ENCODE data around the gene PIP4K2A.
"Not testable (repeated sequence)": the region's sequence is repeated elsewhere in the genome, so short reads cannot be mapped to it uniquely, and the experiment has no call there.

The PIP4K2A gene

DNA sequence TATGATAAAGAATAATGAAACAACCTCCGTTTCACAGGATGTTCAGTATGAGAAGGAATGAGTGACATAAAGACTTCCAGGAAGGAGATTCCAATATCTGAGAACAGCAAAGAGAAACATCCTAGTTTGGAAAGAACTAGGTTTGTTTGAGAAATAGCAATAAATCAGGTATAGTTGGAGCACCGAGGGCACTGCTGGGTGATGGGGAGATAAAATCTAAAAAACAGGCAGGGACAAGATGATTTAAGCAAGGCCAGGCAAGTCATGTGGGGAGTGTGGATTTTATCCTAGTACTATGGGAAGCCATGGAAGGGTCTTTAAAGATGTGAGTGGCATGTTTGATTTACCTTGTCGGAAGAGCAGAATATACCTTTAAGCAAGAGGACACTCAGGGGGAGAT is 199.4 kb downstream of the PIP4K2A start:
- Histone ChIP-seq H2AFZ (ENCODE audit: low read depth, low read length) (no peak overlapping the region), H3K27me3 (ENCODE audit: insufficient read depth, low read length) (no peaks in the 10 kb centered on the region), H3K4me3 (ENCODE audit: low read length) (no peak overlapping the region), H3K9me3 (ENCODE audit: low read length) (no peaks in the 10 kb centered on the region), H3K36me3 (ENCODE audit: insufficient read depth, low read length) (no peaks in the 10 kb centered on the region), H3K4me1 (ENCODE audit: insufficient read depth, low read length) (peaks cover 7% of the 10 kb centered on the region)

DNA sequence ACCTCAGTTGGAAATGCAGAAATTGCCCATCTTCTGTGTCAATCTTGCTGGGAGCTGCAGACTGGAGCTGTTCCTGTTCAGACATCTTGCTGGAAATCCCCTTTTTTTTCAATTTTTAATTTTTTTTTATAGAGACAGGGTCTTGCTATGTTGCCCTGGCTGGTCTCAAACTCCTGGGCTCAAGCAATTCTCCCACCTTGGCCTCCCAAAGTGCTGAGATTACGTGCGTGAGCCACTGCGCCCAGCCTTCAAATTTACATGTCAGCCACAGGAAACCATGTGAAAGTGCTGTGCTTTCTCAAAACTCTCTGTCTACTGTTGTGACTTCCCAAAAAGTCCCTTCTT is 200.0 kb downstream of the PIP4K2A start:
- H2AFZ ChIP-seq (ENCODE audit: low read depth, low read length); H3K36me3 ChIP-seq (ENCODE audit: insufficient read depth, low read length); H3K27me3 ChIP-seq (ENCODE audit: insufficient read depth, low read length); H3K9me3 ChIP-seq (ENCODE audit: low read length); H3K4me1 ChIP-seq (ENCODE audit: insufficient read depth, low read length): not testable (repeated sequence)
- H3K4me3 ChIP-seq (ENCODE audit: low read length), result peak overlapping the region; percentile 40

DNA sequence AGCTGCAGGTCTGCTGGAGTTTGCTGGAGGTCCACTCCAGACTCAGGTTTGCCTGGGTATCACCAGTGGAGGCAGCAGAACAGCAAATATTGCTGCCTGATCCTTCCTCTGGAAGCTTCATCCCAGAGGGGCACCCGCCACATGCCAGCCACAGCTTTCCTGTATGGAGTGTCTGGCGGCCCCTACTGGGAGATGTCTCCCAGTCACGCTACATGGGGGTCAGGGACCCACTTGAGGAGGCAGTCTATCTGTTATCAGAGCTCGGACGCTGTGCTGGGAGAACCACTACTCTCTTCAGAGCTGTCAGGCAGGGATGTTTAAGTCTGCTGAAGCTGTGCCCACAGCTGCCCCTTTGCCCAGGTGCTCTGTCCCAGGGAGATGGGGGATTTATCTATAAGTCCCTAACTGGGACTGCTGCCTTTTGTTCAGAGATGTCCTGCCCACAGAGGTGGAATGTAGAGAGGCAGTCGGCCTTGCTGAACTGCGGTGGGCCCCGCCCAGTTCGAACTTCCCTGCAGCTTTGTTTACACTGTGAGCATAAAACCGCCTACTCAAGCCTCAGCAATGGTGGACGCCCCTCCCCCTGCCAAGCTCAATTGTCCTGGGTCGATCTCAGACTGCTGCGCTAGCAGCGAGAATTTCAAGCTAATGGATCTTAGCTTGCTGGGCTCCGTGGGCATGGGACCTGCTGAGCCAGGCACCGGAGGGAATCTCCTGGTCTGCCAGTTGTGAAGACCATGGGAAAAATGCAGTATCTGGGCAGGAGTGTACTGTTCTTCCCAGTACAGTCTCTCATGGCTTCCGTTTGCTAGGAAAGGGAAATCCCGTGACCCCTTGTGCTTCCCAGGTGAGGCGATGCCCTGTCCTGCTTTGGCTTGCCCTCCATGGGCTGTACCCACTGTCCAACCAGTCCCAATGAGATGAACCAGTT is 200.6 kb downstream of the PIP4K2A start:
- not testable (repeated sequence) for H3K27me3 ChIP-seq (ENCODE audit: insufficient read depth, low read length); H3K9me3 ChIP-seq (ENCODE audit: low read length); H3K36me3 ChIP-seq (ENCODE audit: insufficient read depth, low read length); H3K4me1 ChIP-seq (ENCODE audit: insufficient read depth, low read length)
- Histone ChIP-seq H3K4me3 (ENCODE audit: low read length) (peak overlapping the region; percentile 40), H2AFZ (ENCODE audit: low read depth, low read length) (peak overlapping the region; percentile 13)

DNA sequence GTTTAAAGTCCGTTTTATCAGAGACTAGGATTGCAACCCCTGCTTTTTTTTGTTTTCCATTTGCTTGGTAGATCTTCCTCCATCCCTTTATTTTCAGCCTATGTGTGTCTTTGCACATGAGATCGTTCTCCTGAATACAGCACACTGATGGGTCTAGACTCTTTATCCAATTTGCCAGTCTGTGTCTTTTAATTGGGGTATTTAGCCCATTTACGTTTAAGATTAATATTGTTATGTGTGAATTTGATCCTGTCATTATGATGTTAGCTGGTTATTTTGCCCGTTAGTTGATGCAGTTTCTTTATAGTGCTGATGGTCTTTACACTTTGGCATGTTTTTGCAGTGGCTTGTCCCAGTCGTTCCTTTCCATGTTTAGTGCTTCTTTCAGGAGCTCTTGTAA is 202.4 kb downstream of the PIP4K2A start:
- not testable (repeated sequence) for H3K4me1 ChIP-seq (ENCODE audit: insufficient read depth, low read length); H3K27me3 ChIP-seq (ENCODE audit: insufficient read depth, low read length); H2AFZ ChIP-seq (ENCODE audit: low read depth, low read length); H3K9me3 ChIP-seq (ENCODE audit: low read length); H3K36me3 ChIP-seq (ENCODE audit: insufficient read depth, low read length); H3K4me3 ChIP-seq (ENCODE audit: low read length)

DNA sequence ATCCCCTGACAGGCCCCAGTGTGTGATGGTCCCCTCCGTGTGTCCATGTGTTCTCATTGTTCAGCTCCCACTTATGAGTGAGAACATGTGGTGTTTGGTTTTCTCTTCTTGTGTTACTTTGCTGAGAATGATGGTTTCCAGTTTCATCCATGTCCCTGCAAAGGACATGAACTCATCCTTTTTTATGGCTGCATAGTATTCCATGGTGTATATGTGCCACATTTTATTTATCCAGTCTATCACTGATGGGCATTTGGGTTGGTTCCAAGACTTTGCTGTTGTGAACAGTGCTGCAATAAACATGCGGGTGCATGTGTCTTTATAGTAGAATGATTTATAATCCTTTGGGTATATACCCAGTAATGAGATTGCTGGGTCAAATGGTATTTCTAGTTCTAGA is 206.2 kb downstream of the PIP4K2A start:
- H3K9me3 ChIP-seq (ENCODE audit: low read length); H3K27me3 ChIP-seq (ENCODE audit: insufficient read depth, low read length); H2AFZ ChIP-seq (ENCODE audit: low read depth, low read length); H3K4me3 ChIP-seq (ENCODE audit: low read length); H3K4me1 ChIP-seq (ENCODE audit: insufficient read depth, low read length); H3K36me3 ChIP-seq (ENCODE audit: insufficient read depth, low read length): not testable (repeated sequence)

DNA sequence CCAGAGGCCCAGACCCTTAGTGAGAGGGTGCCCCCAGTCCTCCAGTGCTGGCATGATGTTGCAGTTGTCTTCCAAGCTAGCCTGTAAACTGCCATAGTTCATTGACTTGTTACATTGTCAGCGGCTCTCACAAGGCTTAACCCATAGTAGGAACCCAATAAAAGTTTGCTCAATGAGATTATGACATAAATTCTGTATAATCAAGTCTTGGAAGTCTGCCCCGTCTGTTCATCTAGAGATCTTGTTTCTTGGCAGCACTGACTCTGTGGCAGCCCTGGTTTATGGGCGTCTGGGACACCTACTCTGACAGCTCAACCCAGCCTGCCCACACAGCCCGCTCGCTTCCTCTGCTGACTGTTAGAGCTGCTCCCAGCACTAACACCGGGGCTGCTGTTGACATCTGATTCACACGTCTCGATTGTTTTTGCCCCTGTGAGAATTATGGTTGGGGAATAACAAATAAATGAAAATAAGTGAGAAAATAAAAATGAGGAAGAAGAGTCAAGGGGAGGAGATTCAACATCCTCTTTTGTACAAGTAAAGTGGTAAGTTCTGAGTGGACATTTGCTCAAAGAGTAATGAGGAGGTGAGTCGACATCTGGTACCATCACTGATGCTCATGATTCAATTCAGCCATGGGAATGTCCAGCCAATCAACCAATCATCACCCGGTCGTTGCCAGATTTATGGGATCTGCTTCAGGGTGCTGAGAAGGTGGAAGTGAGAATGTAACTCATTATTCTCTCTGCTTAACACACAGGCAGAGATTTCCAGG is 208.3 kb downstream of the PIP4K2A start:
- H3K4me1 ChIP-seq (ENCODE audit: insufficient read depth, low read length), result peaks cover 9% of the 10 kb centered on the region
- no peaks in the 10 kb centered on the region for H3K36me3 ChIP-seq (ENCODE audit: insufficient read depth, low read length)
- H3K27me3 ChIP-seq (ENCODE audit: insufficient read depth, low read length), result no peaks in the 10 kb centered on the region
- H3K4me3 ChIP-seq (ENCODE audit: low read length), result no peak overlapping the region
- H2AFZ ChIP-seq (ENCODE audit: low read depth, low read length), result no peak overlapping the region
- H3K9me3 ChIP-seq (ENCODE audit: low read length), result no peaks in the 10 kb centered on the region

DNA sequence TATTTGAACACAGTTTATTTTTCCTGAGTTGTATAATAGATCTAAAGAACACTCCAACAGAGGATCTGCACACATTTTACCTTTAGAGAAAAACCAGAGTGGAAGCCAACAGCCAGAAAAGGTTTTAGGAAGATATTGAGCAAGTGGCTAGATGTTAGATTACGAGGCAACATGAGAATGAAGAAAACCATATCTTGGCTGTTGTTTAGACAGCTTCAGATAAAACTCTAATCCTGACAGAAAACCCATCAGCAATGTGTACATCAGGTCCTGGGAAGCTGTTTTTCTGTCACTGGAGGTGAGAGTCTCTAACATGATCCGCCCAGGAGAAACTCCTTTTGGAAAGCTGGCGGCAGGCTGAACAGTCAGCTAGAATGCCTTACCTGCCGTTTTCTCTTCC is 209.6 kb downstream of the PIP4K2A start:
- H3K9me3 ChIP-seq (ENCODE audit: low read length), result no peaks in the 10 kb centered on the region
- H3K4me3 ChIP-seq (ENCODE audit: low read length), result no peak overlapping the region
- H3K4me1 ChIP-seq (ENCODE audit: insufficient read depth, low read length), result peaks cover 15% of the 10 kb centered on the region
- no peak overlapping the region for H2AFZ ChIP-seq (ENCODE audit: low read depth, low read length)
- H3K27me3 ChIP-seq (ENCODE audit: insufficient read depth, low read length), result no peaks in the 10 kb centered on the region
- H3K36me3 ChIP-seq (ENCODE audit: insufficient read depth, low read length), result no peaks in the 10 kb centered on the region

DNA sequence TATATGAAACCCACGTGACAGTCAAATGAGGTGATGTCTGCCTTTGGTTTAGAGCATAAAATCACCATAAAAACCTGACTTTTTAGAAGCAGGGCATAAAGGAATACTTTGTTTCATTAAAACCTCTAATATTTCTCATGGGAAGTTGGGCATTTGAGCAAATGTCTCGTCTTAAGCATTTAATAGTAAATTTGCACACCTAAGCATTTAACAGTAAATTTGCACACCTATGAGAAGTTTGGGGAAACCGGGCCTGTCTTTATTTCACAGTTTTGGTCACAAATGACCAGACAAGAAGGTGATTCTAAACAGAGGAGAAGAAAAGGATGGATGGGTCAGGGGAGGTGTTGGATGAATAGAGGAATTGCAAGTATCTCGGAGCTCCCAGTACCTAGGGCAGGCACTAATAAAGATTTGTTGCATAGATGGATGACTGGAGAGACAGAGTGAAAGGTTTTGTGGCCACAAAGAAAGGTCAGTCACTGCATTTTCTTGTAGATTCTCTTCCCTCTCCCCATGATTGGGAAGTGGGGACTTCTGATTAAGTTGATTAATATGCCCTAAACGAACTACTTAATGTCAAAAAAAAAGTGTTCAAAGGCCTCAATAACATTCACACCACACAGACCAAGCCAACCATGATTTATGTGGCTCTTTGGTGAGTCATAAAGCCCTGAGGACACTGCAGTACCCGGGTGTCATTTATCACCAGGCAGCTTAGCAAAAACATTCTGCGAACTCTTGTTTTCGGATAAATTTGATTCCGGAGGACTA is 210.9 kb downstream of the PIP4K2A start:
- Histone ChIP-seq H3K4me1 (ENCODE audit: insufficient read depth, low read length) (peaks cover 15% of the 10 kb centered on the region), H3K36me3 (ENCODE audit: insufficient read depth, low read length) (no peaks in the 10 kb centered on the region), H3K9me3 (ENCODE audit: low read length) (no peaks in the 10 kb centered on the region), H2AFZ (ENCODE audit: low read depth, low read length) (no peak overlapping the region), H3K4me3 (ENCODE audit: low read length) (no peak overlapping the region), H3K27me3 (ENCODE audit: insufficient read depth, low read length) (no peaks in the 10 kb centered on the region)

DNA sequence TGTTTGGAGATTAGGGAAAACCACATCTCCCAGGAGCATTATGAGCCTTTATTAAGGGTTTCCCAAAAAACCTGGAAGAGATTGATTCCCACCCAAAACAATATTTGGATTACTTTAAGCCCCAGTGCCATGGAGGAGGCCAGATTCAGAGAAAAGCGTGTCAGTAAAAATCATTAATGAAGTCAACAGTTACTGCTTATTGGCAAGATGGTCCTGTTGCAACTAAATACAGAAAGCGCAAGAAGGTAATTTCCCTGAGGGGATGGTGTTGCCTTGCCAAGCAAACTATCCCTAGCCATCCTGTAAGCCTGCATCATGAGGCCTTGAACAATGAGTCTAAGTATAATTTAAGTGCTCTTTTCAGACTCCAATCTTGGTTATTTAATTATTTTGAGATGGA is 212.5 kb downstream of the PIP4K2A start:
- H3K4me3 ChIP-seq (ENCODE audit: low read length), result no peak overlapping the region
- no peak overlapping the region for H2AFZ ChIP-seq (ENCODE audit: low read depth, low read length)
- H3K36me3 ChIP-seq (ENCODE audit: insufficient read depth, low read length), result no peaks in the 10 kb centered on the region
- peaks cover 15% of the 10 kb centered on the region for H3K4me1 ChIP-seq (ENCODE audit: insufficient read depth, low read length)
- H3K27me3 ChIP-seq (ENCODE audit: insufficient read depth, low read length), result no peaks in the 10 kb centered on the region
- no peaks in the 10 kb centered on the region for H3K9me3 ChIP-seq (ENCODE audit: low read length)

DNA sequence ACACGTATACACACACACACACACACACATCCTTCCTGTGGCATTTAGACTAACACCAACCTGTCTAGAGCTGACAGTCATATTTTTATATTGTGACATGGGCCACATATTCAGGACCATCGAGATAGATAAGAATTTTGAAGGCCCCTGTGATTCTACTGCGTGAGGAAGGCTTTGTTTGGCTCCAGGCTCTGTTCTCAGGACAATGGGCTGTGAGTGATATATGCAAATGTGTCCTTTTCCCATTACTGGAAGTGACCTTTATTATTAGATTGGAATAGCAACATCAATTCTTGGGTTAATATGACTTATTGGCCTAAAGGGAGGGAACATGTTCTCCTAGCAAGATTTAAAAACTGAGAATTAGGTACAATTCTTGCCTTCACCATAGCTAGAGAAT is 213.0 kb downstream of the PIP4K2A start:
- Histone ChIP-seq H2AFZ (ENCODE audit: low read depth, low read length) (no peak overlapping the region), H3K9me3 (ENCODE audit: low read length) (no peaks in the 10 kb centered on the region)

DNA sequence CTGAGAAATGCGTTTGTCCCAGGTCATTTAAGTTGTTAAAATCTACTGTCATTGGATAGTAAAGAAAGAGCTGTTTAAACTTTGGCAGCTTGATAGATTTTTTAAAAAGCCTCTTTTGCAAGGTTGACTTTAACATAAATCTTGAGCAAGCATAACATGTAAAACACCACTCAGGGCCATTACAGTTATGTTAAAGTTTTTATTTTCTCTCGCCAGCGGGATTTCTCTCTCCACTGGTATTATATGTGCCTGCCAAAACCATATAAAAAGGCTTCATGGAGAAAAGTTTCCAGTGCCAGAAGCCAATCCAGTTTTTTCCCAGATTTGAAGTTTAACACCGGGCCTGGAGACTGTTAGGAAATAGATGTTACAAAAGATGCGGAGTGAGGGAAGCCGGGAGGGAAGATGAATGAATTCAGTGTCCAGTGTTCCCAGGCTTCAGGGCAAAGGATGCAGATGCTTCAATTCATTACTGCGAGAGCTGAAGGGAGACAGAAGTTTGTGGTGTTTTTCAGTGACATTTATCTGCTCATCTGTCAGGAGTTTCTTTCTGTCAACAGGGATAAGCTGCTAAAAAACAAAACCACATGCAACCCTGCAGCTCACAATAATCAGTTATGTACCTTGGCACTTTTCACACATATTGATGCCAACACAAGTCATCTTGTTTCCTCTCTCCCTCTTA is 213.6 kb downstream of the PIP4K2A start:
- Histone ChIP-seq H3K4me1 (ENCODE audit: insufficient read depth, low read length) (peaks cover 15% of the 10 kb centered on the region), H3K36me3 (ENCODE audit: insufficient read depth, low read length) (no peaks in the 10 kb centered on the region), H3K27me3 (ENCODE audit: insufficient read depth, low read length) (peaks cover 3% of the 10 kb centered on the region), H3K4me3 (ENCODE audit: low read length) (no peak overlapping the region), H2AFZ (ENCODE audit: low read depth, low read length) (no peak overlapping the region), H3K9me3 (ENCODE audit: low read length) (no peaks in the 10 kb centered on the region)

More for the DNA sequence above, 213.0 kb downstream of the PIP4K2A start:
- Histone ChIP-seq H3K4me1 (ENCODE audit: insufficient read depth, low read length) (peaks cover 15% of the 10 kb centered on the region), H3K27me3 (ENCODE audit: insufficient read depth, low read length) (peaks cover 3% of the 10 kb centered on the region), H3K4me3 (ENCODE audit: low read length) (no peak overlapping the region), H3K36me3 (ENCODE audit: insufficient read depth, low read length) (no peaks in the 10 kb centered on the region)

DNA sequence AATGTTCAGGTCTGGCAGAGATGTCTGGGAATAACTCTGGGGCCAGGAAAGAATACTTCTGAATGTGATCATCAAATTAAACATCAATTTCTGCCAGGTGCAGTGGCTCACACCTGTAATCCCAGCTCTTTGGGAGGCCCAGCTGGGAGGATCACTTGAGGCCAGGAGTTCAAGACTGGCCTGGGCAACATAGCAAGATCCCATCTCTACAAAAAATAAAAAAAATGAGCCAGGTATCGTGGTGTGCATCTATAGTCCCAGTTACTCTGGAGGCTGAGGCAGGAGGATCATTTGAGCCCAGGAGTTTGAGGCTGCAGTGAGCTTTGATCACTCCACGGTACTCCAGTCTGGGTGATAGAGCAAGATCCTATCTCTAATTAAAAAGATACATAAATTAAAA is 214.4 kb downstream of the PIP4K2A start:
- not testable (repeated sequence) for H3K27me3 ChIP-seq (ENCODE audit: insufficient read depth, low read length); H3K9me3 ChIP-seq (ENCODE audit: low read length); H3K36me3 ChIP-seq (ENCODE audit: insufficient read depth, low read length); H3K4me3 ChIP-seq (ENCODE audit: low read length); H2AFZ ChIP-seq (ENCODE audit: low read depth, low read length)
- peaks cover 15% of the 10 kb centered on the region for H3K4me1 ChIP-seq (ENCODE audit: insufficient read depth, low read length)
